ENCODE results near the gene ESRRA. TPM values are rescaled to one million over a fixed set of nuclear protein-coding genes. Genes with fewer than 3 reads are reported as not detected.

ESRRA gene
- total and polyA plus RNA-seq, 9 of the 15 experiments (the other 6 are each of a cell fraction or from before 2014, with no cell fraction given) = 0.27 to 89.7 (median 23.7) TPM

GRCh38 chr11:64341851-64342791, 36.8 kb downstream of the ESRRA start (continued):
- TF ChIP-seq MAZ (CRISPR knock-in tag; conservative IDR thresholded peaks at IDR 0.05 in 1 of 2, IDR thresholded peaks at IDR 0.05 in 1 of 2) = peak; percentile 75 to 87
- TF ChIP-seq, protein P1, sequence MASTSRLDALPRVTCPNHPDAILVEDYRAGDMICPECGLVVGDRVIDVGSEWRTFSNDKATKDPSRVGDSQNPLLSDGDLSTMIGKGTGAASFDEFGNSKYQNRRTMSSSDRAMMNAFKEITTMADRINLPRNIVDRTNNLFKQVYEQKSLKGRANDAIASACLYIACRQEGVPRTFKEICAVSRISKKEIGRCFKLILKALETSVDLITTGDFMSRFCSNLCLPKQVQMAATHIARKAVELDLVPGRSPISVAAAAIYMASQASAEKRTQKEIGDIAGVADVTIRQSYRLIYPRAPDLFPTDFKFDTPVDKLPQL (IDR thresholded peaks at IDR 0.05; ENCODE audit: extremely low read depth, insufficient read length) = no peak
- TF ChIP-seq ZNF24 (IDR thresholded peaks at IDR 0.05) = 0 out of 2 replicates have a peak, but pooled peaks have one; percentile 18
- TF ChIP-seq FUS (optimal IDR thresholded peaks at IDR 0.05; ENCODE audit: low read depth, low read length) = no peak
- no peak for TF ChIP-seq LEF1 (IDR thresholded peaks at IDR 0.05)
- 0 out of 4 replicates have a peak, but pooled peaks of 1 of the 2 experiments have one; percentile 46 for TF ChIP-seq TEAD1 (CRISPR knock-in tag; IDR thresholded peaks at IDR 0.05)
- no peak for TF ChIP-seq ZNF133 (CRISPR knock-in tag; IDR thresholded peaks at IDR 0.05)
- peak; percentile 36; the same call in 1 of the 2 replicates for TF ChIP-seq TCF3 (CRISPR knock-in tag; IDR thresholded peaks at IDR 0.05)
- TF ChIP-seq ATF1 (CRISPR knock-in tag; IDR thresholded peaks at IDR 0.05) = no peak
- 0 out of 2 replicates have a peak, but pooled peaks have one; percentile 37 for TF ChIP-seq ATF1 (tag; IDR thresholded peaks at IDR 0.05)
- TF ChIP-seq LARP7 (IDR thresholded peaks at IDR 0.05) = no peak
- no peak for TF ChIP-seq RBM15 (IDR thresholded peaks at IDR 0.05; ENCODE audit: insufficient read depth, low read length)
- TF ChIP-seq CAMTA2 (CRISPR knock-in tag; conservative IDR thresholded peaks at IDR 0.05) = no peak
- TF ChIP-seq SETDB1 (IDR thresholded peaks at IDR 0.05; ENCODE audit: low read length) = no peak
- no peak for TF ChIP-seq HDAC2 (IDR thresholded peaks at IDR 0.05)
- TF ChIP-seq MTA3 (IDR thresholded peaks at IDR 0.05; ENCODE audit: borderline replicate concordance) = peak; percentile 80
- 0 out of 2 replicates have a peak, but pooled peaks have one; percentile 30 for TF ChIP-seq JUN (IDR thresholded peaks at IDR 0.05; ENCODE audit: borderline replicate concordance, low read depth, low read length)
- no peak for TF ChIP-seq JUN (CRISPR knock-in tag; IDR thresholded peaks at IDR 0.05; ENCODE audit: borderline replicate concordance)
- TF ChIP-seq ZNF239 (CRISPR knock-in tag; IDR thresholded peaks at IDR 0.05) = no peak
- TF ChIP-seq, protein P2, sequence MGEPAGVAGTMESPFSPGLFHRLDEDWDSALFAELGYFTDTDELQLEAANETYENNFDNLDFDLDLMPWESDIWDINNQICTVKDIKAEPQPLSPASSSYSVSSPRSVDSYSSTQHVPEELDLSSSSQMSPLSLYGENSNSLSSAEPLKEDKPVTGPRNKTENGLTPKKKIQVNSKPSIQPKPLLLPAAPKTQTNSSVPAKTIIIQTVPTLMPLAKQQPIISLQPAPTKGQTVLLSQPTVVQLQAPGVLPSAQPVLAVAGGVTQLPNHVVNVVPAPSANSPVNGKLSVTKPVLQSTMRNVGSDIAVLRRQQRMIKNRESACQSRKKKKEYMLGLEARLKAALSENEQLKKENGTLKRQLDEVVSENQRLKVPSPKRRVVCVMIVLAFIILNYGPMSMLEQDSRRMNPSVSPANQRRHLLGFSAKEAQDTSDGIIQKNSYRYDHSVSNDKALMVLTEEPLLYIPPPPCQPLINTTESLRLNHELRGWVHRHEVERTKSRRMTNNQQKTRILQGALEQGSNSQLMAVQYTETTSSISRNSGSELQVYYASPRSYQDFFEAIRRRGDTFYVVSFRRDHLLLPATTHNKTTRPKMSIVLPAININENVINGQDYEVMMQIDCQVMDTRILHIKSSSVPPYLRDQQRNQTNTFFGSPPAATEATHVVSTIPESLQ (CRISPR knock-in tag; IDR thresholded peaks at IDR 0.05) = no peak
- TF ChIP-seq SAFB (IDR thresholded peaks at IDR 0.05; ENCODE audit: borderline replicate concordance, low read depth, low read length) = no peak
- TF ChIP-seq SIN3B (IDR thresholded peaks at IDR 0.05; ENCODE audit: low read depth) = no peak
- TF ChIP-seq ZZZ3 (IDR thresholded peaks at IDR 0.05) = no peak
- TF ChIP-seq ZNF184 (CRISPR knock-in tag; IDR thresholded peaks at IDR 0.05) = no peak
- TF ChIP-seq ZFPM2 (CRISPR knock-in tag; IDR thresholded peaks at IDR 0.05) = peak; percentile 65; the same call in 1 of the 2 replicates
- TF ChIP-seq NFATC3 (IDR thresholded peaks at IDR 0.05) = no peak
- TF ChIP-seq ZNF274 (IDR thresholded peaks at IDR 0.05; ENCODE audit: borderline replicate concordance, low read depth, low read length) = no peak
